ENCODE measurements around the gene SARS1.

SARS1 gene

DNA sequence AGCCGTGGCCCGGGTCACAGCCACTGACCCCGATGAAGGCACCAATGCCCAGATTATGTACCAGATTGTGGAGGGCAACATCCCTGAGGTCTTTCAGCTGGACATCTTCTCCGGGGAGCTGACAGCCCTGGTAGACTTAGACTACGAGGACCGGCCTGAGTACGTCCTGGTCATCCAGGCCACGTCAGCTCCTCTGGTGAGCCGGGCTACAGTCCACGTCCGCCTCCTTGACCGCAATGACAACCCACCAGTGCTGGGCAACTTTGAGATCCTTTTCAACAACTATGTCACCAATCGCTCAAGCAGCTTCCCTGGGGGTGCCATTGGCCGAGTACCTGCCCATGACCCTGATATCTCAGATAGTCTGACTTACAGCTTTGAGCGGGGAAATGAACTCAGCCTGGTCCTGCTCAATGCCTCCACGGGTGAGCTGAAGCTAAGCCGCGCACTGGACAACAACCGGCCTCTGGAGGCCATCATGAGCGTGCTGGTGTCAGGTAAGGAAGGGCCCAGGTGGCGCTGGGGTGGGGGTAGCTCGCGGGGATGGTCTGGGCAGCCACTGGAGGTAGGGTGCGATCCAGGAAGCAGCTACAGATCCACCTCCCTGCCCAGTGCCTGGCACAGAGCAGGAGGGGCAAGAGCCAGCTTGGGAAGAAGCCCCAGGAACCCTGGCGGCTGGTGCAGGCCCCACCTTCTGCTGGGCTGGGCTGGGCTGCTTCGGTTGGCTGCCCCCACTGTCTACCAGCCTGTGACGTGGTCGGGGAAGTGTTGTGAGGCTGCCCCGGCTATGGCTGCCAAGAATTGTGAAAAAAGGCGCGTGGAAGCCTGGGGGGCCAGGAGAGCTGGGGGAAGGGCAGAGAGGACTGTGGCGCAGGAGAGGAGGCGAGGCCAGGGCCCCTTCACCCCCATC is 39.4 kb downstream of the SARS1 start:
- no peak overlapping the region for H3K4me3 ChIP-seq (ENCODE audit: low read depth in 1 of 2, low read length in 1 of 2)
- H3K36me3 ChIP-seq, result no peaks in the 10 kb centered on the region
- H3K27me3 ChIP-seq, result peaks cover 89% of the 10 kb centered on the region
- H3K4me1 ChIP-seq (ENCODE audit: control insufficient read depth in 1 of 2, insufficient read depth in 1 of 2, low read depth in 1 of 2, low read length in 1 of 2), result peaks cover 5 to 12% of the 10 kb centered on the region in 2 experiments
- no peaks in the 10 kb centered on the region for H3K9me3 ChIP-seq
- TF ChIP-seq, protein P1, sequence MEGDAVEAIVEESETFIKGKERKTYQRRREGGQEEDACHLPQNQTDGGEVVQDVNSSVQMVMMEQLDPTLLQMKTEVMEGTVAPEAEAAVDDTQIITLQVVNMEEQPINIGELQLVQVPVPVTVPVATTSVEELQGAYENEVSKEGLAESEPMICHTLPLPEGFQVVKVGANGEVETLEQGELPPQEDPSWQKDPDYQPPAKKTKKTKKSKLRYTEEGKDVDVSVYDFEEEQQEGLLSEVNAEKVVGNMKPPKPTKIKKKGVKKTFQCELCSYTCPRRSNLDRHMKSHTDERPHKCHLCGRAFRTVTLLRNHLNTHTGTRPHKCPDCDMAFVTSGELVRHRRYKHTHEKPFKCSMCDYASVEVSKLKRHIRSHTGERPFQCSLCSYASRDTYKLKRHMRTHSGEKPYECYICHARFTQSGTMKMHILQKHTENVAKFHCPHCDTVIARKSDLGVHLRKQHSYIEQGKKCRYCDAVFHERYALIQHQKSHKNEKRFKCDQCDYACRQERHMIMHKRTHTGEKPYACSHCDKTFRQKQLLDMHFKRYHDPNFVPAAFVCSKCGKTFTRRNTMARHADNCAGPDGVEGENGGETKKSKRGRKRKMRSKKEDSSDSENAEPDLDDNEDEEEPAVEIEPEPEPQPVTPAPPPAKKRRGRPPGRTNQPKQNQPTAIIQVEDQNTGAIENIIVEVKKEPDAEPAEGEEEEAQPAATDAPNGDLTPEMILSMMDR (IDR thresholded peaks at IDR 0.05), result no peak
- no peak overlapping the region for H3K27ac ChIP-seq

DNA sequence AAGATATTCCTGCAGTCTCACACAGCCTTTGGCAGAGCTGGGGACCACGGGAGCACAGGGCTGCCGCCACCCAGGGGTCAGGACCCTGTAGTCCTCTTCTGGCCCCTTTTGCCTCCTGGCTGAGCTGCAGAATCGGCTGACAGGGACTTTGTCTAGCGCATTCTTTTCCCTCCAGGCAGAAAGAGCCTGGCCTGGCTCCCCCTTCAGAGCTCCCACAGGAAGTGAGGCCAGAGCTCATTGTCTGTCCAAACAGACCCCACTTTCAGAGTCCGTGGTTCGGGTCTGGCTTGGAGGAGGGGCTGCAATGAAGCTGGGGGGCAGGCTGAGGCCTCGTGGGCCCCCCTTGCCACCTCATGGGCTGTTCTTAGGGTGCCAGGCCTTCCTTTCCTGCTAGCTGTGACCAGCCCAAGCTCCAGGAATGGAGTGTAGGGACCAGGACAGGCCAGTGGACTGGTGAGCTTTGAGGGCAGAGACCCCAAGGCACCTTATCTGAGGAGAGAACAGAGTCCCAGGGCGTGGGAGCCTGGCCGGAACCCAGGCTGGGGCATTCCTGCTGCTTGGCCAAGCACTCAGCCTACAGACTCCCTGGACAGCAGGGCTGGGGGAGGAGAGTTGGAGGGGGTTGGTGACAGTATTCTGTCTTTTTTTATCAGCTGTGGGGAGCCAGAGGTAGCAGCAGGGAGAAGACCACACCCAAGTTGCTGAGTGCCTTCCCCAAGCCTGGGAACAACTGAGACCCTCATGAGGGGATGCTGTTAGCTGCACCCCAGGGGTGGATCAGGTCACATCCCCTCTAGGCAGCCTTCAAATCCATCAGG is 40.3 kb downstream of the SARS1 start:
- TF ChIP-seq, protein P1 (IDR thresholded peaks at IDR 0.05), result no peak
- H3K4me3 ChIP-seq (ENCODE audit: low read depth in 1 of 2, low read length in 1 of 2), result no peak overlapping the region
- peaks cover 5 to 10% of the 10 kb centered on the region in 2 experiments for H3K4me1 ChIP-seq (ENCODE audit: control insufficient read depth in 1 of 2, insufficient read depth in 1 of 2, low read depth in 1 of 2, low read length in 1 of 2)
- H3K27ac ChIP-seq, result no peak overlapping the region
- no peaks in the 10 kb centered on the region for H3K36me3 ChIP-seq
- peaks cover 81% of the 10 kb centered on the region for H3K27me3 ChIP-seq
- no peaks in the 10 kb centered on the region for H3K9me3 ChIP-seq

DNA sequence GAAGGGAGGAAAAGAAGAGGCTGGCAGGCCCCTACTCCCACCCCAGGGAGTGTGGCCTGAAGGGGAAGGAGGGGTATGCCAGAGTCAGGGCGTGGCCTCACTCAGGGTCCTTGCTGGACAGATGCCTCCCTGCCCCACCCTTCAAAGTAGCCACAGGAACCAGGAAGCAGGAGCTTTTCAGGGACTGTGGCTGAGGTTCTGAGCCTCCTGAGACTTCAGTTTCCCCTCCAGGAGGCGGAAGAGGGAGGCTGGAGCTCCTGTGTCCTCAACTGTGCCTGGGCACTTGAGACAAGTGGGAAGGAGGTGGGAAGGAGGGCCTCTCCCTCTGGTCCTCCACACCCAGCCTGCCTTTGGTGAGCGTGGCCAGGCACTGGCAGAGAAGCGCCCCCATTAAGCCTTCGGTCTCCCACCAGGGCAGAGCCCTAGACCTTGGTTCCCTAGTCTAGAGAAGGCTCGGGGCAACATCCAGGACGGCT is 40.9 kb downstream of the SARS1 start:
- no peak overlapping the region for H3K27ac ChIP-seq
- H3K4me1 ChIP-seq (ENCODE audit: control insufficient read depth in 1 of 2, insufficient read depth in 1 of 2, low read depth in 1 of 2, low read length in 1 of 2), result peaks cover 5 to 6% of the 10 kb centered on the region in 2 experiments
- H3K36me3 ChIP-seq, result no peaks in the 10 kb centered on the region
- no peak overlapping the region for H3K4me3 ChIP-seq (ENCODE audit: low read depth in 1 of 2, low read length in 1 of 2)
- H3K9me3 ChIP-seq, result no peaks in the 10 kb centered on the region
- TF ChIP-seq, protein P1 (IDR thresholded peaks at IDR 0.05), result no peak
- H3K27me3 ChIP-seq, result peaks cover 74% of the 10 kb centered on the region

DNA sequence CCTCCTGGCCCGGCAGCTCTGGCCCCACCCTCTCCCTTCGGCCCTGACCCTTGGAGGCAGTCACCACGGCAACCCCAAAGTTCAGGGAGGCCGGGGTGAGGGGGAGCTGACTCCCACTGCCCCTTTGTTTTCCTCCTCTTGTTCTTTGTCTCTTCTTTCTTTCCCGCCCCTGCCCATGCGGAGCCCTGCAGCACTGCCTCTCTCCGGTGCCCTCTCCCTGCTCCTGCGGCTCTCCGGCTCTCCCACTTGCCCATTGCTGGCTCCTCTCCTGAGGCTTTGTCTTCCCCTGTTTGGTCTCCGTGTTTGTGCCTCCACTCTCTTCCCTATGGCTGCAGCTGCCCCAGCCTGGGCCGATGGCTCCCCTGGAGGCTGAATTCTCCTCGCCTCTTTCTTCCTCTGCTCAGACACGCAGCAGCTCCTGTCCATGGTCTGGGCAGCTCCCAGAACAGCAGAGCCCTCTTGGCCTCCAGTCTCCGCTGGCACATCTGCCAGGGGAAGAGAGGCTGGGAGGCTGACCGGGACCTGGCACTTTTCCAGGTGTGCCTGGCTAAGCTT is 41.5 kb downstream of the SARS1 start:
- Histone ChIP-seq H3K27ac (no peak overlapping the region), H3K4me1 (ENCODE audit: control insufficient read depth in 1 of 2, insufficient read depth in 1 of 2, low read depth in 1 of 2, low read length in 1 of 2) (peaks cover under 1% of the 10 kb centered on the region in 2 experiments), H3K27me3 (peaks cover 69% of the 10 kb centered on the region), H3K4me3 (ENCODE audit: low read depth in 1 of 2, low read length in 1 of 2) (no peak overlapping the region), H3K36me3 (no peaks in the 10 kb centered on the region), H3K9me3 (no peaks in the 10 kb centered on the region)
- TF ChIP-seq, protein P1 (IDR thresholded peaks at IDR 0.05), result no peak

DNA sequence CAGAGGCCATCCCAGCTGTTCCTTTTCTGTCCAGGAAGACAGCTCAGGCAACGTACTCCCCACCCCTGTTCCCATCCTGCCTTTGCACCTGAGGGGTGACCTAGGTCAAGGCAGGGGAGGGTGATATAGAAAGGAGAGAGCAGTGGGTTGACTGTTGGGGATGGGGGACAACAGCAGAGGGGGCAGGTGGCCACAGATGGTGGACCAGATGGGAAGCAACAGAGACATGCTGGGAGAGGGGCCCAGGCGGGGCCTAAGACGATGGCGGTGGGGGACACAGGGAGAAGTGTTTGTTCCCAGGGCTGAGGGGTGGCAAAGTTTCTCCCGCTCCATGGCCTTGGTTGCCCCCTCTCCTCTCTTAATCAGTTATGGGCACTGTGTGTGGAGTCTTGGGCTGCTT is 42.0 kb downstream of the SARS1 start:
- no peaks in the 10 kb centered on the region for H3K9me3 ChIP-seq
- no peak overlapping the region for H3K4me3 ChIP-seq (ENCODE audit: low read depth in 1 of 2, low read length in 1 of 2)
- H3K36me3 ChIP-seq, result no peaks in the 10 kb centered on the region
- no peak overlapping the region for H3K27ac ChIP-seq
- no peaks in the 10 kb centered on the region for H3K4me1 ChIP-seq (ENCODE audit: control insufficient read depth in 1 of 2, insufficient read depth in 1 of 2, low read depth in 1 of 2, low read length in 1 of 2)
- TF ChIP-seq, protein P1 (IDR thresholded peaks at IDR 0.05), result no peak
- peaks cover 64% of the 10 kb centered on the region for H3K27me3 ChIP-seq
